ENCODE data around the gene ZNF426.
"Not testable (repeated sequence)": the region's sequence is repeated elsewhere in the genome, so short reads cannot be mapped to it uniquely, and the experiment has no call there.

Gene ZNF426

DNA sequence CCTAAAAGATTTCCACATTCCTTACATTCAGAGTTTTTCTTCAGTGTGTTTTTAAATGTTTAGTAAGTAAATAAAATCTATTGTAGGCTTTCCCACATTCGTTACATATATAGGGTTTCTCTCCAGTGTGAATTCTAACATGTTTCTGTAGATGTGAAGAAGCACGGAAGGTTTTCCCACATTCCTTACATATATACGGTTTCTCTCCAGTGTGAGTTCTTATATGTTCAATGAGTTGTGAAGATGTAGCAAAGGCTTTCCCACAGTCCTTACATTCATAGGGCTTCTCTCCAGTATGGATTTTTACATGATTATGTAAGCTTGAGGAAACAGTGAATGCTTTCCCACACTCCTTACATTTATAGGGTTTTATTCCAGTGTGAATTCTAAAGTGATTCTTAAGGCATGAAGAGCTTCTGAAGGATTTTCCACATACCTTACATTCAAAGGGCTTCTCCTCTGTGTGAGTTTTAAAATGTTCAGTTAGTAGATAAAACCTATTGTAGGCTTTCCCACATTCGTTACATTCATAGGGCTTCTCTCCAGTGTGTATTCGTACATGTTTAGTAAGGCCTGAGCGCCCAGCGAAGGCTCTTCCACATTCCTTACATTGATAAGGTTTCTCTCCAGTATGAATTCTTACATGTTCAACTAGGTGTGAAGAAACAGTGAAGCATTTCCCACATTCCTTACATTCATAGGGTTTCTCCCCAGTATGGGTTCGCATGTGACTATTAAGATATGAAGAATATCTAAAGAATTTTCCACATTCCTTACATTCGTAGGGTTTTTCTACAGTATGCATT is 27.7 kb upstream of the ZNF426 start:
- DNase-seq (ENCODE audit: low read depth) = no peak
- no peak overlapping the region for H3K4me3 ChIP-seq (ENCODE audit: low read length)
- TF ChIP-seq, protein P1, sequence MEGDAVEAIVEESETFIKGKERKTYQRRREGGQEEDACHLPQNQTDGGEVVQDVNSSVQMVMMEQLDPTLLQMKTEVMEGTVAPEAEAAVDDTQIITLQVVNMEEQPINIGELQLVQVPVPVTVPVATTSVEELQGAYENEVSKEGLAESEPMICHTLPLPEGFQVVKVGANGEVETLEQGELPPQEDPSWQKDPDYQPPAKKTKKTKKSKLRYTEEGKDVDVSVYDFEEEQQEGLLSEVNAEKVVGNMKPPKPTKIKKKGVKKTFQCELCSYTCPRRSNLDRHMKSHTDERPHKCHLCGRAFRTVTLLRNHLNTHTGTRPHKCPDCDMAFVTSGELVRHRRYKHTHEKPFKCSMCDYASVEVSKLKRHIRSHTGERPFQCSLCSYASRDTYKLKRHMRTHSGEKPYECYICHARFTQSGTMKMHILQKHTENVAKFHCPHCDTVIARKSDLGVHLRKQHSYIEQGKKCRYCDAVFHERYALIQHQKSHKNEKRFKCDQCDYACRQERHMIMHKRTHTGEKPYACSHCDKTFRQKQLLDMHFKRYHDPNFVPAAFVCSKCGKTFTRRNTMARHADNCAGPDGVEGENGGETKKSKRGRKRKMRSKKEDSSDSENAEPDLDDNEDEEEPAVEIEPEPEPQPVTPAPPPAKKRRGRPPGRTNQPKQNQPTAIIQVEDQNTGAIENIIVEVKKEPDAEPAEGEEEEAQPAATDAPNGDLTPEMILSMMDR (conservative IDR thresholded peaks at IDR 0.05; ENCODE audit: low read depth, low read length) = no peak

DNA sequence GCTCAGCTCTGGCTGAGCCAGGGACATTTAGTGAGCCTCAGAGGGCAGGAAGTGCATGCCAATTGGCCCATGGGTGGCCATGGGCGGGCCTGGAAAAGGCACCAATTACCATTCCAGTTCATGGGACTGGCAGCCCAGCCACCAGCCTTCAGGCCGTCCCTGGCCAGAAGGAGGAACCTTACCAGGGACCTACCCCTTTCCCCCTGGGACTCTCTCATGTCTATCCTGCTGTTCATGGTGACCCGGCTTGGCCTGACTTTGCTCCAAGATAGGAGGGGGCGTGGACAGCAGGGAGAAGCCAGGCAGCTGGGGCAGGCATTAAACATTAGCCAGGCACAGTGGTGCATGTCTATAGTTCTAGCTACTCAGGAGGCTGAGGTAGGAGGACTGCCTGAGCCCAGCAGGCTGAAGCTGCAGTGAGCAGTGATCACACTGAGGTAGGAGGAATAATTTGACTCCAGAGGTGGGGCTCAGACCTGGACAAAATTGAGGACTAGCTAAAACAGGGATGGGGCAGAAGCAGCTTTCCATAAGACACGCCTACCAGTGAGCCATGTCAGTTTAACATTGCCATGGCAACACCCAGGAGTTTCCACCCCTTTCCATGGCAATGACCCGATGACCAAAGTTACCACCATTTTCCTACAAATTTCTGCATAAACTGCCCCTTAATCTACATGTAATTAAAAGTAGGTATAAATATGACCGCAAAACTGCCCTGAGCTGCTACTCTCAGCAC is 14.3 kb upstream of the ZNF426 start:
- no peak for DNase-seq (ENCODE audit: low read depth)
- H3K4me3 ChIP-seq (ENCODE audit: low read length) = no peak overlapping the region
- TF ChIP-seq, protein P1 (conservative IDR thresholded peaks at IDR 0.05; ENCODE audit: low read depth, low read length) = no peak

DNA sequence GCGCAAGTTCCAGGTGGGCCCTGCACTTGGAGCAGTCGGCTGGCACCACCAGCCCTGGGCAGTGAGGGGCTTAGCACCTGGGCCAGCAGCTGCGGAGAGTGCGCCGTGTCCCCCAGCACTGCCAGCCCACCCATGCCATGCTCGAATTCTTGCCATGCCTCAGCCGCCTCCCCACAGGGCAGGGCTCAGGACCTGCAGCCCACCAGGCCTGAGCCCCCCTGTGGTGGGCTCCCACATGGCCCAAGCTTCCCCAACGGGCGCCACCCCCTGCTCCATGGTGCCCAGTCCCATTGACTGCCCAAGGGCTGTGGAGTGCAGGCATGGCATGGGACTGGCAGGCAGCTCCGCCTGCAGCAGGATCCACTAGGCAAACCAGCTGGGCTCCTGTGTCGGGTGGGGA is 9.4 kb upstream of the ZNF426 start:
- TF ChIP-seq, protein P1 (conservative IDR thresholded peaks at IDR 0.05; ENCODE audit: low read depth, low read length) = no peak
- DNase-seq (ENCODE audit: low read depth) = no peak
- no peak overlapping the region for H3K4me3 ChIP-seq (ENCODE audit: low read length)

DNA sequence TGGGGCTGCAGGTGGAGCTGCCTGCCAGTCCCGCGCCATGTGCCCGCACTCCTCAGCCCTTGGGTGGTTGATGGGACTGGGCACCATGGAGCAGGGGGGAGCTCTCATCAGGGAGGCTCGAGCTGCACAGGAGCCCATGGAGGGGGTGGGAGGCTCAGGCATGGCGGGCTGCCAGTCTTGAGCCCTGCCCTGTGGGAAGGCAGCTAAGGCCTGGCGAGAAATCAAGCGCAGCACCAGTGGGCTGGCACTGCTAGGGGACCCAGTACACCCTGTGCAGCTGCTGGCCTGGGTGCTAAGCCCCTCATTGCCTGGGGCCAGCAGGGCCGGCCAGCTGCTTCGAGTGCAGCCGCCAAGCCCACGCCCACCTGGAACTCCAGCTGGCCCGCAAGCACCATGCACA is 2.8 kb upstream of the ZNF426 start:
- not testable (repeated sequence) for H3K4me3 ChIP-seq (ENCODE audit: low read length); DNase-seq (ENCODE audit: low read depth)

DNA sequence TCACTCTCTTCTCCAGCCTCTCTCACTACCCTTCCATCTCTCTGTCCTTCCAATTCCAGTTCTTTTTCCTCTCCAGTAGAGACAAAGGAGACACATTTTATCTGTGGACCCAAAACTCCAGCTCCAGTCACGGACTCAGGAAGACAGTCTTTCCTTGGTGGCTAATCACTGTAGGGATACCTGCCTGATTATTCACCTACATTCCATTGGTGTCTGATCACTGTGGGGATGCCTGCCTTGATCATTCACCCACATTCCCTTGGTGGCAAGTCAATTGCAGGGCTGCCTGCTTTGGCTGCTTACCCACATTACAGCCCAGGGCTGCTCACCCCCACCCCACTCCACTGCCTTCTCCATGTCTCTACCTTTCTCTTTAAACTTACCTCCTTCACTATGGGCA is 1.5 kb upstream of the ZNF426 start:
- H3K4me3 ChIP-seq (ENCODE audit: low read length); DNase-seq (ENCODE audit: low read depth): not testable (repeated sequence)

DNA sequence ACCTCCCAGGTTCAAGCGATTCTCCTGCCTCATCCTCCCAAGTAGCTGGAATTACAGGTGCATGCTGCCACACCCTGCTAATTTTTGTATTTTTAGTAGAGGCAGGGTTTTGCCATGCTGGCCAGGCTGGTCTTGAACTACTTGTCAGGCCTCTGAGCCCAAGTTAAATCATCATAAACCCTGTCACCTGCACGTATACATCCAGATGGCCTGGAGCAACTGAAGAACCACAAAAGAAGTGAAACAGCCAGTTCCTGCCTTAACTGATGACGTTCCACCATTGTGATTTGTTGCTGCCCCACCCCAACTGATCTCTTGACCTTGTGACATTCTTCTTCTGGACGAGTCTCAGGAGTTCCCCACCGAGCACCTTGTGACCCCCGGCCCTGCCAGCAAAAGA is 756 bp upstream of the ZNF426 start:
- DNase-seq (ENCODE audit: low read depth) = not testable (repeated sequence)

DNA sequence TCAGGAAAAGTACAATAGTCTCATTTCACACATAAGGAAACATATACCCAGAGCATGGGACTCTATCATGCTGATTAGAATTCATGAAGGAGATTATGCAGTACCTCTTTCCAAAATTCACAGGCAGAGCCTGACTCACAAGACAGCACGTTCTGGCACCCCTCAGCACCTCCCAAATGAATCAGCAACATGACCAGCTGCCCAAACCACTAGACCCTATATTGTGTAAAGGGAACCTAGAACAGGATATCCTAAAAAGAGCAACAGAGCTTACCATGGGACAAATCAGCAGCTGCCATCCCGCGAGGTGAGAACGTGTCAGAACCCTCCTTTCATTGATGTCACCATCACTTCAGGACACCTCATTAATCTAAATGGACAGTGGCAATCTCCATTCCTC is 2.5 kb downstream of the ZNF426 start:
- no peak for DNase-seq (ENCODE audit: low read depth)
- H3K4me3 ChIP-seq (ENCODE audit: low read length) = no peak overlapping the region
- TF ChIP-seq, protein P1 (conservative IDR thresholded peaks at IDR 0.05; ENCODE audit: low read depth, low read length) = no peak

More for the DNA sequence above, 756 bp upstream of the ZNF426 start:
- not testable (repeated sequence) for H3K4me3 ChIP-seq (ENCODE audit: low read length)

DNA sequence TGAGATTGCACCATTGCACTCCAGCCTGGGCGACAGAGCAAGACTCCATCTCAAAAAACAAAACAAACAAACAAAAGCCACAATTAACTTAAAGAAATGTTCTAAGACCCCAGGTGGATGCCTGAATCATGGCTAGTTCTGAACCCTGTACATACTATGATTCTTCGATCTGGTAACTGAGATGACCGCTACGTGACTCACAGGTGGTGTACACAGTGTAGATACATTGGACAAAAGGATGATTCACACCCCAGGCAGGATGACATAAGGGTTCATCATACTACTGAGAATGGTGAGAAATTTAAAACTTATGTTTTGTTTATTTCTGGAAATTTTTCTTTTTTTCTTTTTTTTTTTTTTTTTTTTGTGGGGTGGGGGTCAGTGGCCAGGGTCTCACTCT is 6.5 kb downstream of the ZNF426 start:
- no peak overlapping the region for H3K4me3 ChIP-seq (ENCODE audit: low read length)
- no peak for DNase-seq (ENCODE audit: low read depth)
- TF ChIP-seq, protein P1 (conservative IDR thresholded peaks at IDR 0.05; ENCODE audit: low read depth, low read length) = no peak

All from retinal pigment epithelial cell (primary cell).